T-helper 1 cell (primary cell): ENCODE results near the gene SLC18B1.

Experiments
- DNase-seq, 5 donors: peaks; one replicate each; pipeline ENCODE4 v3.0.0-alpha.2; 2012 to 2020

Gene SLC18B1

DNA sequence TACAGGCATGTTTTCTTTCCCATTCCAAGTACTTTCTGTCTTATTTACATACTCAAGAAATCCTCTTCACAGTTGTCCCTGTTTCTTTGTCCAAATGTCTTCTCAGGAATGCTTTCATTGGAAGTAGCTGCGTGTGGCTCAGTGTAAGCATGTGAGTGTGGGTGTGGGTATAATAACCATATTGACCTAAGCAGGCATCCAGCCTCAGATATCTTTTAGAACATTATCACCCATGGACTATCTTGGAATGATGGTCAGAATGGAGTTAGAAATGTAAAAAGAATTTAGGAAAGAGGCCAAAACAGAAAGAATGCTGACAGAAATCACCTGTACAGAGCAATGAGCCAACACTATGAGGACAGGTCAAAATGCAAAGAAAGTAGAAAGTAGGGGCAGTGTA lies 57.2 kb downstream of the SLC18B1 start:
- DNase-seq: no peak

DNA sequence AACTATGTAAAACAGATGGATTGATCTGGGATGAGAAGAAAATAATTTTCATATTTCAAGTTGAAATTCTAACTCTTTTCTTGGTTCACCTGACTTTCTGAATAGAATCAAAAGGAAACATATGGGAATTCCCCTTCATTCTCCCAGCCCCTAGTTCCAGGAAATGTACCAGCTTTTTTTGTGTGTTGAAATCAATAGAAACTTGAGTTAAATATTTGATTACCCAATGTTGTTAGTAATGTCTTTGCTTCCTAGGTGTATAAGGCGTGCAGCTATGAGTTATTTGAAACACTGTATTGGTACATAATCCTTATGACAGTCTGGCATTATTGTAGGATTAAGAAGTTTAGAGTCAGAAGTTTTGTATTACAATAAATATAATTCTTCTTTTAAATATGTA lies 62.2 kb downstream of the SLC18B1 start:
- peak in 1 of 5 donors; percentile 56 for DNase-seq

GRCh38 chr6:132734694-132735236 lies 63.7 kb downstream of the SLC18B1 start:
- DNase-seq: no peak

- DNase-seq: no peak
Observed at GRCh38 chr6:132733814-132734213, 64.6 kb downstream of the SLC18B1 start.

DNA sequence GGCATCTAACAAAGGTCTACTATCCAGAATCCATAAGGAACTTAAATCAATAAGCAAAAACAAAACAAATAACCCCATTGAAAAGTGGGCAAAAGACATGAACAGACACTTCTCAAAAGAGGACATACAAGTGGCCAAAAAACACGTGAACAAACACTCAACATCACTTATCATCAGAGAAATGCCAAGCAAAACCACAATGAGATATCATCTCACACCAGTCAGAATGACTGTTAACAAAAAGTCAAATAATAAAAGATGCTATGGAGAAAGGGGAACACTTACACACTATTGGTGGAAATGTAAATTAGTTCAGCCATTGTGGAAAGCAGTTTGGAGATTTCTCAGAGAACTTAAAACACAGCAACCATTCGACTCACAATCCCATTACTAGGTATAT lies 65.2 kb downstream of the SLC18B1 start:
- no peak for DNase-seq

DNA sequence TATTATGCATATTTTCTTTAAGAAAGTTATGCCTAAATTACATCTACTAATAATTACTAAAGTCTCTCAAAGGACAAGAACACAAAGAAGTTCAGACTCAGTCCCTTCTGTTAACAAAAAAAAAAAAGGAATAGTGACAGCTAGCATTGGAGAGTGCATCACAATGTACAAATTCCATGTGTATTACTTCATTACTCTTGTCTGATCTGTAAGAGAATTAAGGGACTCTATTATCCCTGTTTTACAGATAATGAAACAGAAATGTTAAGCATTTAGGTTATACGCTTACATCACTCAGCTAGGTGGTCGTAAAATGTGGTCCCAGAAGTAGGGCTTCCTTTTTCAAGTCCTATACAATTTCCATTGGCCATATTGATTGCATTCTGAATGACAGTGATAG lies 67.4 kb downstream of the SLC18B1 start:
- no peak for DNase-seq

GRCh38 chr6:132730560-132730959 lies 67.9 kb downstream of the SLC18B1 start:
- no peak for DNase-seq

DNA sequence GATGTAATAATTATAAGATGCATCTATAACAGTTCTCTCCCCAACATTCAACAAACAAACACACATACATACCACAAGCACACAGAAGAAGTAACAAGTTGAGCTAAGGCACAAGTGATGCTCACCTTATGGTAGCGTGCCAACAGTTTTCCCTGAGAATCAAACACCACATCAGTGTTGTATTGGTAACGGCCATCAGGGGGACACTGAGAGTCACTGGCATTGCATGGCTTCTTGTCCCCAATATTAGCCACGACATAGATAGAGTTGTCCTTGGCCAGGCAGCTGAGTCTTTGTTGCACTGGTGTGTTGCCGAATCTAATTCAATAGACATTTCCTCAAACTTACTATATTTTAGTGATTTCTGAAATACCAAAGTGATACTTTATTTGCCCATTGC lies 69.8 kb downstream of the SLC18B1 start:
- DNase-seq: no peak

DNA sequence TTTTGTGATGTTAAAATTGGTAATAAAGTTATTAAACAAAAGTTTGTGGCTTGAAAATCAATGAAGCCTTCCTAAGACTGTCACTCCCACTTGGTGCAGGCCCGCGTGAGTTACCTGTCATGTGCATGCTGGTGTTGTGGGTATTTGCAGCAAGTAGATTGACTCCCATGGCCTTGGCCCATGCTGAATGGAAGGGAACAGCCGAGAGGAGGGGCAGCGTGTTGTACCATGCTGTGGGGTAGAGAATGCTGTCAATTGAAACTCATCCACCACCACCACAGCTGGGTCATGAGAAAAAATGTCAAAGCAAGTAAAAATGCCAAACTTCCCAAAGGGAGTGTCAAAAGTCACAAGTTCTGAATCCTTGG lies 71.8 kb downstream of the SLC18B1 start:
- DNase-seq: no peak

DNA sequence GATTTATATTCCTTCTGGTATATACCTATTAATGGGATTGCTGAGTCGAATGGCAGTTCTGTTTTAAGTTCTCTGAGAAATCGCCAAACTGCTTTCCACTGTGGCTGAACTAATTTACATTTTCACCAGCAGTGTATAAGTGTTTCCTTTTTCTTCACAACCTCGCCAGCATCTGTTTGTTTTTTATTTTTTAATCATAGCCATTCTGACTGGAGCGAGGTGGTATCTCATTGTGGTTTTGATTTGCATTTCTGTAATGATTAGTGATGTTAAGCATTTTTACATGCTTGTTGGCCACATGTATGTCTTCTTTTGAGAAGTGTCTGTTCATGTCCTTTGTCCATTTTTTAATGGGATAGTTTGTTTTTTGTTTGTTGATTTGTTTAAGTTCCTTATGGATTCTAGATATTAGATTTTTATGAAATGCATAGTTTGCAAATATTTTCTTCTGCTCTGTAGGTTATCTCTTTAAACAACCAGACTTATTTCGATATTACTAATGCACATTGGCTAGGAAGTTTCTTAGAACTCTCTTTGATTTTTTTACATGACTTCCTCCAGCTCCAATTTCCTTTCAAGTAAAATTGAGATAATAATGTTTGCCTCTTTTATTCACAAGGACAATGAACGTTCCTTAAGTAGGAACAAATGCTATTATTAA lies 72.4 kb downstream of the SLC18B1 start:
- peak in 1 of 5 donors; percentile 40 for DNase-seq

GRCh38 chr6:132725471-132725870 lies 73.0 kb downstream of the SLC18B1 start:
- DNase-seq: no peak

- no peak for DNase-seq
Observed at GRCh38 chr6:132719736-132720448, 78.5 kb downstream of the SLC18B1 start.
